Skeletal muscle satellite cell (primary cell): ENCODE results near the gene ESYT3.

Experiments
- H3K27me3 ChIP-seq: 2 replicates; pipeline ENCODE4 v1.7.0; 2013; ENCODE audit warnings: low read length; ENCODE audit not compliant: control insufficient read depth, insufficient read depth
- H3K36me3 ChIP-seq: 2 replicates; pipeline ENCODE4 v1.7.0; 2013; ENCODE audit warnings: mild to moderate bottlenecking, control low read depth, low read length; ENCODE audit not compliant: insufficient read depth
- H3K4me1 ChIP-seq: 2 replicates; pipeline ENCODE4 v1.7.0; 2013; ENCODE audit warnings: low read length; ENCODE audit not compliant: control insufficient read depth, insufficient read depth
- H3K4me2 ChIP-seq: 2 replicates; pipeline ENCODE4 v1.7.0; 2013; ENCODE audit warnings: mild to moderate bottlenecking, low read length
- H3K4me3 ChIP-seq: 2 replicates; pipeline ENCODE4 v1.7.0; 2013; ENCODE audit warnings: low read length
- H3K9ac ChIP-seq: 2 replicates; pipeline ENCODE4 v1.7.0; 2013; ENCODE audit warnings: mild to moderate bottlenecking, low read depth, low read length, moderate library complexity
- H3K9me3 ChIP-seq: replicated peaks from 2 replicates; pipeline ENCODE4 v1.7.0; 2013; ENCODE audit warnings: mild to moderate bottlenecking, control low read depth, low read length

ESYT3 gene

GRCh38 chr3:138435840-138436239, 1.4 kb downstream of the ESYT3 start:
- Histone ChIP-seq H3K36me3 (no peaks in the 10 kb centered on the region), H3K4me3 (no peak overlapping the region), H3K9me3 (peaks cover 7% of the 10 kb centered on the region), H3K4me2 (peak overlapping the region; percentile 92), H3K4me1 (peaks cover 36% of the 10 kb centered on the region), H3K9ac (no peak overlapping the region), H3K27me3 (peaks cover 53% of the 10 kb centered on the region)

DNA sequence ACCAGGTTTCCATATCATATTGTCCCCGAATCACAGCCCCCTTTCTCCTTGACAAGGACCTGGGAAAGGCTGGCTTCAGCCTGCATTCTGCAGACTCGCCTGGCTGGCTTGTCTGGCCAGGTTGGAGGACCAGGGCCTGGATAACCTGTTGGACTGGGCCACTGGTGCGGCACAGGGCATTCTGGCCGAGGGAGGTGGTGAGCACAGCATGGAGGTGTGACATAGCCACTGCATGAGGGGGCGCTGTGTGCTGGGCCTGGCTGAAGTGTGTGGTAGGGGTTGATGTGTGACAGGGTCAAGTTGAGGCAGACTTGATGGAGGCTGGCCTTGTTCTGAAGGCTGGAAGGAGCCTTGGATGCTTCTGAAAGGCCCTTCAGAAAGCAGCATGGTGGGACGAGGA, 2.9 kb downstream of the ESYT3 start:
- Histone ChIP-seq H3K4me2 (no peak overlapping the region), H3K9me3 (peaks cover 7% of the 10 kb centered on the region), H3K4me3 (no peak overlapping the region), H3K9ac (no peak overlapping the region), H3K27me3 (peaks cover 45% of the 10 kb centered on the region), H3K4me1 (peaks cover 49% of the 10 kb centered on the region), H3K36me3 (no peaks in the 10 kb centered on the region)

- H3K36me3 ChIP-seq, result no peaks in the 10 kb centered on the region
- H3K4me2 ChIP-seq, result no peak overlapping the region
- H3K4me3 ChIP-seq, result no peak overlapping the region
- H3K9me3 ChIP-seq, result peaks cover 3% of the 10 kb centered on the region
- H3K9ac ChIP-seq, result no peak overlapping the region
- peaks cover 52% of the 10 kb centered on the region for H3K4me1 ChIP-seq
- peaks cover 34% of the 10 kb centered on the region for H3K27me3 ChIP-seq
Observed at GRCh38 chr3:138438896-138439295, 4.5 kb downstream of the ESYT3 start.

- Histone ChIP-seq H3K27me3 (peaks cover 29% of the 10 kb centered on the region), H3K4me2 (no peak overlapping the region), H3K4me1 (peaks cover 45% of the 10 kb centered on the region), H3K36me3 (no peaks in the 10 kb centered on the region), H3K4me3 (no peak overlapping the region), H3K9me3 (no peaks in the 10 kb centered on the region), H3K9ac (no peak overlapping the region)
Observed at GRCh38 chr3:138439646-138440045, 5.2 kb downstream of the ESYT3 start.

DNA sequence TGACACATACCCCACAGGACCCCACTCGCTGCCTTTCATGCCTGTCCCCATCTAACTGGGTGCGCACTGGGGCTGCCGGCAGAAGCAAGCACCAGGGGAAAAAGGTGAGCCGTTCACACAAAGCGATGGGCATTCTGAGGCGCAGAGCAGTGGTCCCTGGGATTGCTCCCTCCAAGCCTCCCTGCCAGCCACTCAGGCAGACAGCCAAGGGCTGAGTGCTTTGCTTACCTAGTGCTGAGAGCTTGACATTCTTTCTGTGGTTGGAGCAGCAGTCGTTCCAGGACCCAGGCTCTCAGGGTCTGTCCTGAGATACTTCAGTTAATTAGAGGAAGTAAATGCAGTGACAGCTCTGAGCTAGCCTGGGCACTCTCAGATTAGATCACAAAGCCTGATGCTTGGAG, 5.7 kb downstream of the ESYT3 start:
- peaks cover 40% of the 10 kb centered on the region for H3K4me1 ChIP-seq
- H3K4me2 ChIP-seq, result no peak overlapping the region
- peaks cover 24% of the 10 kb centered on the region for H3K27me3 ChIP-seq
- no peak overlapping the region for H3K4me3 ChIP-seq
- H3K9ac ChIP-seq, result no peak overlapping the region
- H3K9me3 ChIP-seq, result no peaks in the 10 kb centered on the region
- H3K36me3 ChIP-seq, result no peaks in the 10 kb centered on the region

GRCh38 chr3:138440596-138440995, 6.2 kb downstream of the ESYT3 start:
- no peak overlapping the region for H3K4me2 ChIP-seq
- H3K4me3 ChIP-seq, result no peak overlapping the region
- H3K36me3 ChIP-seq, result no peaks in the 10 kb centered on the region
- H3K4me1 ChIP-seq, result peaks cover 36% of the 10 kb centered on the region
- peaks cover 19% of the 10 kb centered on the region for H3K27me3 ChIP-seq
- H3K9me3 ChIP-seq, result no peaks in the 10 kb centered on the region
- H3K9ac ChIP-seq, result no peak overlapping the region

GRCh38 chr3:138441256-138441655, 6.8 kb downstream of the ESYT3 start:
- Histone ChIP-seq H3K4me1 (peaks cover 35% of the 10 kb centered on the region), H3K9me3 (no peaks in the 10 kb centered on the region), H3K27me3 (peaks cover 13% of the 10 kb centered on the region), H3K4me2 (no peak overlapping the region), H3K4me3 (no peak overlapping the region), H3K36me3 (no peaks in the 10 kb centered on the region), H3K9ac (no peak overlapping the region)

DNA sequence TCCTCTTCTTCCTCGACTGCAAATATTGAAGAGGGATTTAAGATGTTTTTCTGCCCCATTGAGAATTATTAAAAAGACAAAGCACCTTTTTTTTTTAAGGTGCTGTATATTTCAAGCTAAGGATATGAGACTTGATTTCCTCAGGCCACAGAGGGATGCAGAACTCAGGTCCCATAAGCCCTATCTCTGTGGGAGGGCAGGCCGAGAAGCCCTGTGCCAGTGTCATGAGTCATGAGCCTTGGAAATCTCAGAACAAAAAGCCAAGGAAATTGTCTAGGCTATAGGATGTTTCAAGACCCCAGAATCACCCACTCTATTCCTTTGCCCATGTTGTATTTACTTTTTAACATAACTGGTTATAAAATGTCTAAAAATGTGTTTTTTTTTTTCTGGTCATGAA, 7.3 kb downstream of the ESYT3 start:
- no peak overlapping the region for H3K9ac ChIP-seq
- H3K4me3 ChIP-seq, result no peak overlapping the region
- no peaks in the 10 kb centered on the region for H3K9me3 ChIP-seq
- no peaks in the 10 kb centered on the region for H3K36me3 ChIP-seq
- H3K27me3 ChIP-seq, result peaks cover 8% of the 10 kb centered on the region
- H3K4me1 ChIP-seq, result peaks cover 35% of the 10 kb centered on the region
- no peak overlapping the region for H3K4me2 ChIP-seq

DNA sequence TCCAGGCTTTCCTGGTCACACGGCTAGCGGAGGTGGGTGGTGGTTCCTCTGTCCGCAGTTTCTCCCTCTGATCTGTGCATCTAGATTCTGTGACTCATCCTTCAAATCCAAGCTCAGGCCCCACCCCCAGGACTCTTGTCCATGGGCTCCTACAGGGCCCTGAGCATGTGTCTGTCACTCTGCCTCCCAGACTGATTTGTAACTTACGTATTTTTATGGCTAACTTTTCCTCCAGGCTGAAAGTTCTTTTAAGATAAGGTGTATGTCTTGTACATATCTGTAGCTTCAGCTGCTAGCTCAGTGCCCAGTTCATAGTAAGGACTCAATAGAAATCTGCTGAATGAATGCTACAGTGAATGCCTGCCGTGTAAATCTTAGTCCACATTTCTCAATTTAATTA, 8.0 kb downstream of the ESYT3 start:
- Histone ChIP-seq H3K9ac (no peak overlapping the region), H3K27me3 (peaks cover 4% of the 10 kb centered on the region), H3K4me2 (no peak overlapping the region), H3K36me3 (no peaks in the 10 kb centered on the region), H3K9me3 (no peaks in the 10 kb centered on the region), H3K4me1 (peaks cover 35% of the 10 kb centered on the region), H3K4me3 (no peak overlapping the region)

- no peak overlapping the region for H3K9ac ChIP-seq
- peaks cover 1% of the 10 kb centered on the region for H3K27me3 ChIP-seq
- H3K4me2 ChIP-seq, result no peak overlapping the region
- peaks cover 35% of the 10 kb centered on the region for H3K4me1 ChIP-seq
- H3K9me3 ChIP-seq, result no peaks in the 10 kb centered on the region
- H3K4me3 ChIP-seq, result no peak overlapping the region
- H3K36me3 ChIP-seq, result no peaks in the 10 kb centered on the region
Observed at GRCh38 chr3:138443091-138443490, 8.7 kb downstream of the ESYT3 start.

- Histone ChIP-seq H3K9me3 (no peaks in the 10 kb centered on the region), H3K9ac (no peak overlapping the region), H3K27me3 (no peaks in the 10 kb centered on the region), H3K4me3 (no peak overlapping the region), H3K4me1 (peaks cover 34% of the 10 kb centered on the region), H3K4me2 (no peak overlapping the region), H3K36me3 (no peaks in the 10 kb centered on the region)
Observed at GRCh38 chr3:138443521-138444503, 9.4 kb downstream of the ESYT3 start.

- Histone ChIP-seq H3K4me2 (no peak overlapping the region), H3K36me3 (no peaks in the 10 kb centered on the region), H3K4me1 (peaks cover 23% of the 10 kb centered on the region), H3K27me3 (no peaks in the 10 kb centered on the region), H3K9me3 (no peaks in the 10 kb centered on the region), H3K4me3 (no peak overlapping the region), H3K9ac (no peak overlapping the region)
Observed at GRCh38 chr3:138445236-138445635, 10.8 kb downstream of the ESYT3 start.
